Esophagus squamous epithelium (tissue), 5 donors: ENCODE data around the gene ASTN1. TPM values are rescaled to one million over a fixed set of nuclear protein-coding genes. Genes with fewer than 3 reads are reported as not detected.

Experiments
- DNase-seq: peaks from one replicate; lab custom pipeline; 2025; lab: John Stamatoyannopoulos, UW
- H3K27ac ChIP-seq, 4 donors: fragments of 200-600 bp; sonication (generic); one replicate each; pipeline ENCODE4 v1.5.1; 2016 to 2019; ENCODE audit warnings: mild to moderate bottlenecking in 1 of 4
- H3K27me3 ChIP-seq, 4 donors: fragments of 200-600 bp; sonication (generic); 1 replicate in 3 of 4; 2 replicates in 1 of 4; pipeline versions ENCODE4 v1.5.1 to v1.6.0; 2017 to 2021; ENCODE audit warnings: antibody characterized with exemption in 1 of 4
- H3K36me3 ChIP-seq, 3 donors: fragments of 200-600 bp; sonication (generic); one replicate each; pipeline ENCODE4 v1.5.1; 2016 to 2019
- H3K4me1 ChIP-seq, 3 donors: fragments of 200-600 bp; sonication (generic); one replicate each; pipeline ENCODE4 v1.5.1; 2017 to 2019
- H3K4me3 ChIP-seq, 4 donors: fragments of 200-600 bp; sonication (generic); 1 replicate in 3 of 4; 2 replicates in 1 of 4; pipeline ENCODE4 v1.5.1; 2016 to 2019; ENCODE audit warnings: mild to moderate bottlenecking in 2 of 4, moderate library complexity in 1 of 4
- H3K9me3 ChIP-seq, 3 donors: fragments of 200-600 bp; sonication (generic); one replicate each; pipeline ENCODE4 v1.5.1; 2016 to 2019
- POLR2A ChIP-seq, 4 donors: fragments of 450-650 bp; IDR thresholded peaks; one replicate each; pipeline ENCODE4 v1.6.1; 2017; ENCODE audit warnings: antibody characterized with exemption in 4 of 4, mild to moderate bottlenecking in 4 of 4, moderate library complexity in 3 of 4
- WGBS, 2 donors: methylation state at CpG; one replicate each; pipeline ENCODE4 v1.1.5; 2018; 5-methylcytosine and 5-hydroxymethylcytosine counted together
- intact Hi-C: fragments of 100-400 bp; cut with DNase I; formaldehyde crosslinking; loops from one replicate; pipeline ENCODE4 v1.15.0; 2022
- total RNA-seq, 4 donors: library from RNA; depleted of rRNA; stranded (reverse); fragments of >200 nt; gene quantifications; one replicate each; pipeline ENCODE4 v1.1.0, GENCODE V29; 2016
- TF ChIP-seq, protein P1 (sequence below), 6 experiments: fragments of 450-650 bp in 4 of 6; fragments of 200-600 bp in 2 of 6; sonication (generic) in 2 of 6; IDR thresholded peaks; one replicate each; pipeline ENCODE4 v1.5.1; 2016 to 2019; ENCODE audit warnings: antibody characterized with exemption in 6 of 6, mild to moderate bottlenecking in 4 of 6, moderate library complexity in 4 of 6
- donor health status: DM: yes; HTN: yes; CAD: no.

ASTN1 gene
- total RNA-seq = under 1 TPM in 1 of 4 donors, not detected in 3; under 0.01 TPM

DNA sequence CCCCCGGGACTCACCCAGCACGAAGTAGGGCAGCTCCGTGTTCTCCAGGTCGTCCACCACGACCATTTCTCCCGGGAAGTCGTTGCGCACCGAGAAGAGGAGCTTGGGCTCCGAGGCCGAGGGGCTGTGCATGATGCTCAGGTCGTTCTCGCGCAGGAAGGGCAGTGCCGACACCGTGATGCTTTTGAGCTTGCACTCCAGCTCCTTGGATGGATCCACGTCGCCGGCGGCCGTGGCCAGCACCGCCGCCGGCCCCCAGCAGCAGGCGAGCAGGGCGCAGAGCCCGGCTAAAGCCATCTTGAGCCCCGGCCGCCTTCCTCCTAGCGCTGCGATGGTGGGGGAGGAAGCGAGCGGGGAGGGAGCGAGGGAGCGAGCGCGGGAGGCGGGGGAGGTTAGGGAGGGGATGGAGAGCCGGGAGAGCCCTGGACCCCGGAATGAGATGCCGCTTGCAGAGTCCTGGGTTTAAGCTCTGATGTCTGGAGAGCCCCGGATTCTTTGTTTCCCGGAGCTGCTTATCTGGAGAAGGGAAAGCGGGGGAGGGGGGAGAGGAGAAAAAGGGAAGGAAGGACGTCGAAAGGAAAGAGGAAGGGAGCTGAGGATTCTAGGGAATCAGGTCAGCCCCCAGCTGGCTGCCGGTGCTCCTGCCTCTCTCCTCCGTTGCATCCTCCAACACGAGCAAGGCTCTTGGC lies at the start of gene ASTN1:
Gene ASTN1, minus strand, starts transcription at position 333 of the 689 bp plus-strand sequence. Its CDS starts 36 bp downstream, at position 297.
- no peaks in the 10 kb centered on the region for H3K36me3 ChIP-seq
- H3K4me1 ChIP-seq = peaks cover 5 to 8% (median 7%) of the 10 kb centered on the region in 3 donors
- 2 to 9% methylated on average over 17 to 23 of the region's 49 CpGs for WGBS, 2 donors
- TF ChIP-seq POLR2A (IDR thresholded peaks at IDR 0.05) = no peak
- TF ChIP-seq, protein P1, sequence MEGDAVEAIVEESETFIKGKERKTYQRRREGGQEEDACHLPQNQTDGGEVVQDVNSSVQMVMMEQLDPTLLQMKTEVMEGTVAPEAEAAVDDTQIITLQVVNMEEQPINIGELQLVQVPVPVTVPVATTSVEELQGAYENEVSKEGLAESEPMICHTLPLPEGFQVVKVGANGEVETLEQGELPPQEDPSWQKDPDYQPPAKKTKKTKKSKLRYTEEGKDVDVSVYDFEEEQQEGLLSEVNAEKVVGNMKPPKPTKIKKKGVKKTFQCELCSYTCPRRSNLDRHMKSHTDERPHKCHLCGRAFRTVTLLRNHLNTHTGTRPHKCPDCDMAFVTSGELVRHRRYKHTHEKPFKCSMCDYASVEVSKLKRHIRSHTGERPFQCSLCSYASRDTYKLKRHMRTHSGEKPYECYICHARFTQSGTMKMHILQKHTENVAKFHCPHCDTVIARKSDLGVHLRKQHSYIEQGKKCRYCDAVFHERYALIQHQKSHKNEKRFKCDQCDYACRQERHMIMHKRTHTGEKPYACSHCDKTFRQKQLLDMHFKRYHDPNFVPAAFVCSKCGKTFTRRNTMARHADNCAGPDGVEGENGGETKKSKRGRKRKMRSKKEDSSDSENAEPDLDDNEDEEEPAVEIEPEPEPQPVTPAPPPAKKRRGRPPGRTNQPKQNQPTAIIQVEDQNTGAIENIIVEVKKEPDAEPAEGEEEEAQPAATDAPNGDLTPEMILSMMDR (IDR thresholded peaks at IDR 0.05) = no peak
- intact Hi-C loops = no loop called here
- no peak within 1 kb of the TSS for H3K27ac ChIP-seq
- peak within 1 kb of the TSS in 2 of 4 donors; percentile 13 to 53 for H3K4me3 ChIP-seq
- DNase-seq = no peak
- no peaks in the 10 kb centered on the region for H3K9me3 ChIP-seq
- H3K27me3 ChIP-seq = peaks cover 4 to 85% (median 13%) of the 10 kb centered on the region in 4 donors

DNA sequence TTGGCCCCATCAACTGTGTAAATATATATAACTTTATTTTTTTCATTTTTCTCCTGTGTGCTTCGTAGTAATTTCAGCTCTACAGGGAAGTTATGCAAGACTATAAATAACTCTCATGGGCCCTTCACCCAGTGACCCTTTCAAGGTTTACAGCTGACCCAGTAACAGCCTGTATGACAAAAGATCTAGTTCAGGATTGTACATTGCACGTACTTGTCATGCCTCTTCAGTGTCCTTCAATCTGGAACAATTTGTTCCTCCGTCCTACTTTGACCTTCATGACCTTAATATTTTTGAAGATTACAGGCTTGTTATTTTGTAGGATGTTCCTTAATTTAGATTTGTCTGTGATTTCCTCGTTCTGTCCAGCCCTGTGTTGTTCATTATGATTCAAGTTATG lies 46.7 kb upstream of the ASTN1 start:
- DNase-seq = no peak
- Histone ChIP-seq H3K4me1 (peaks cover 0 to 16% (median 3%) of the 10 kb centered on the region in 3 donors), H3K27me3 (no peaks in the 10 kb centered on the region), H3K36me3 (no peaks in the 10 kb centered on the region), H3K9me3 (no peaks in the 10 kb centered on the region), H3K4me3 (no peak overlapping the region), H3K27ac (no peak overlapping the region)
- intact Hi-C loops = no loop called here
- TF ChIP-seq, protein P1 (IDR thresholded peaks at IDR 0.05) = no peak
- no peak for TF ChIP-seq POLR2A (IDR thresholded peaks at IDR 0.05)
- WGBS, 2 donors = 47 to 57% methylated on average over 4 of the region's 4 CpGs

DNA sequence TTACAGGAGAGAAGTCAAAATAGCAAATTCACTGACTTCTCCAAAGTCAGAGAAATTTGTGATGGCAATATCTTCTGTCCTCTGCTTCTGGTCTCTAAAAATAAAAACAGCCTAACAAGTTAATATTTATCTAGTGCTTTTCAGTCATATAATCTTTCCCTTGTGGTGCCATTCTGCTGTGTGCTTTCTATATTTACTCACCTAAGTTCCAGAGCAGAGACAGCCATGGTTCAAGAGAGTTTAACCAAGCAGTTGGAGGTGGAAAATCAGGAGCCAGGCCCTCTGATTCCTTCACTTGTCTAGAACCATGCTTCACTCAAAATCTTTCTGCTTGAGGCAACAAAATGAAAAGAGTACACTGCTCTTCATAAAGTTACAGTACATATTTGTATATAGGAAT lies 45.6 kb upstream of the ASTN1 start:
- TF ChIP-seq, protein P1 (IDR thresholded peaks at IDR 0.05) = no peak
- peaks cover 0 to 16% (median 3%) of the 10 kb centered on the region in 3 donors for H3K4me1 ChIP-seq
- no peaks in the 10 kb centered on the region for H3K27me3 ChIP-seq
- H3K9me3 ChIP-seq = no peaks in the 10 kb centered on the region
- DNase-seq = no peak
- H3K36me3 ChIP-seq = no peaks in the 10 kb centered on the region
- intact Hi-C loops = no loop called here
- no peak overlapping the region for H3K4me3 ChIP-seq
- H3K27ac ChIP-seq = peak overlapping the region in 1 of 4 donors; percentile 21

DNA sequence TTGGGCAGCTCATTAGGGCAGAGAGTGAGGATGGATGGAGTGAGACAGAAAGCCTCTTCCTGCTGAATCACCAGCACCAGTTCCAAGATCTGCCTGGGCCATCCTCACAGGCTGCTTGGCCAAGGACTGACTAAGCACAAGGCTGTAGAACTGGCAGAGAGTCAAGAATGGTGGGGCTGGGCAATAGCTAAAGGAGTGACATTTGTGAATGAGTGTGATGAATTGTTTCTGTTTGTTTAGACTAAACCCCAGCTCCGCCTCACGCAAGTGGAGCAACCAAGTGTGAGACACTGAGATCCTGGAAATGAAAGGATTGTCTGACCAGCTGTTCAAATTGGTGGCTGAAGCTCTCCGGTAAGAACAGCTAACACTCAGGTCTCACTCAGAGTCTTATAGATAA lies 44.8 kb upstream of the ASTN1 start:
- intact Hi-C loops = no loop called here
- Histone ChIP-seq H3K4me1 (peaks cover 0 to 16% (median 3%) of the 10 kb centered on the region in 3 donors), H3K36me3 (no peaks in the 10 kb centered on the region), H3K9me3 (no peaks in the 10 kb centered on the region), H3K27me3 (no peaks in the 10 kb centered on the region), H3K27ac (peak overlapping the region in 1 of 4 donors; percentile 21), H3K4me3 (no peak overlapping the region)
- DNase-seq = peak; percentile 8
- 13 to 19% methylated on average over 3 of the region's 3 CpGs for WGBS, 2 donors
- TF ChIP-seq, protein P1 (IDR thresholded peaks at IDR 0.05) = no peak
- TF ChIP-seq POLR2A (IDR thresholded peaks at IDR 0.05) = no peak

DNA sequence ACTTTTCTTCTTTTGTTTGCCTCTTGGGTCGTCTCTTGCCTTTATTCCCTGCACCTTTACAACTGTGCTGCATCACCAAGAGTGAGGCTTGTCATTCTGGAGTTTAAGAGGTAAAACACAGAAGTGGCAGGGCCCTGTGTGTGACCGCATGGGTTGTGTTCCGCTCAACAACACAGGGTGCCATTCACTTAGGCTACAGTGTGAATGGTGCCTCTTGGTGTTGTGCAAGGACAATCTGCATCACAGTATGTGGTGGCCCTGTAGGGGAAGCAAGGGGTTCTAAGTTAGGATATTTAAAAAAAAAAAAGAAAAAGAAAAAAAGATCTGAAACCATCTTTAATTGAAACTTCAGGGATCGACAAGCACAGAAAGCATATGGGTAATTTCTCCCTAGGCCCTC lies 44.4 kb upstream of the ASTN1 start:
- H3K36me3 ChIP-seq = no peaks in the 10 kb centered on the region
- H3K27ac ChIP-seq = no peak overlapping the region
- H3K9me3 ChIP-seq = no peaks in the 10 kb centered on the region
- H3K4me1 ChIP-seq = peaks cover 0 to 16% (median 3%) of the 10 kb centered on the region in 3 donors
- WGBS, 2 donors = 39 to 46% methylated on average over 2 of the region's 4 CpGs
- no peak overlapping the region for H3K4me3 ChIP-seq
- H3K27me3 ChIP-seq = no peaks in the 10 kb centered on the region
- intact Hi-C loops = no loop called here
- no peak for DNase-seq
- TF ChIP-seq POLR2A (IDR thresholded peaks at IDR 0.05) = no peak
- TF ChIP-seq, protein P1 (IDR thresholded peaks at IDR 0.05) = no peak
